HepG2 (cell line): ENCODE results near the gene RFX2. TPM values are rescaled to one million over a fixed set of nuclear protein-coding genes. Genes with fewer than 3 reads are reported as not detected.

Source experiments
- NONO ChIP-seq, 2 experiments: fragments of 450-650 bp in 1 of 2; sonication (generic) in 1 of 2; formaldehyde crosslinking in 1 of 2; IDR thresholded peaks in 1 of 2; conservative IDR thresholded peaks in 1 of 2; 2 replicates each; pipeline versions ENCODE4 v1.6.1 to v1.8.0; 2017 to 2022; ENCODE audit warnings: mild to moderate bottlenecking in 1 of 2, missing genetic modification reagents in 1 of 2, moderate library complexity in 1 of 2
- PAX8 ChIP-seq: sonication (generic); formaldehyde crosslinking; IDR thresholded peaks from 2 replicates; pipeline ENCODE4 v1.8.0; 2022; ENCODE audit warnings: mild to moderate bottlenecking, missing genetic modification reagents, borderline replicate concordance
- RBAK ChIP-seq: sonication (generic); formaldehyde crosslinking; IDR thresholded peaks from 2 replicates; pipeline ENCODE4 v1.5.1; 2020; ENCODE audit warnings: mild to moderate bottlenecking, missing genetic modification reagents
- RFXANK ChIP-seq: IDR thresholded peaks from 2 replicates; pipeline ENCODE4 v1.6.1; 2016
- SIX1 ChIP-seq: sonication (generic); formaldehyde crosslinking; IDR thresholded peaks from 2 replicates; pipeline ENCODE4 v1.4.0; 2020; ENCODE audit warnings: missing genetic modification reagents, borderline replicate concordance
- ZFP1 ChIP-seq: IDR thresholded peaks from 2 replicates; pipeline ENCODE4 v1.6.1; 2016
- polyA plus RNA-seq, 8 experiments: library from polyadenylated mRNA; depleted of rRNA in 3 of 8; stranded (reverse) in 7 of 8; unstranded in 1 of 8; fragments of >200 nt; fragmentation: Illumina TruSeq in 4 of 8; extraction: Trizol in 4 of 8; gene quantifications; 2 replicates each; pipeline versions ENCODE4 v1.2.1 to v1.2.3, GENCODE V29; 2011 to 2016; ENCODE audit warnings: low read depth in 4 of 8, missing spikeins in 1 of 8, mixed read lengths in 1 of 8; ENCODE audit not compliant: insufficient read depth in 1 of 8
- total RNA-seq, 5 experiments: library from RNA; depleted of rRNA; stranded (reverse); fragments of >200 nt; fragmentation: Illumina TruSeq; extraction: Trizol; gene quantifications; 2 replicates each; pipeline ENCODE4 v1.2.3, GENCODE V29; 2016; ENCODE audit warnings: low read depth in 1 of 5
- TF ChIP-seq, protein P1 (sequence below), 2 experiments: IDR thresholded peaks; 2 replicates each; pipeline ENCODE4 v1.6.1; 2011 to 2012; ENCODE audit warnings: low read length in 2 of 2, borderline replicate concordance in 1 of 2, low read depth in 1 of 2, mild to moderate bottlenecking in 1 of 2, moderate library complexity in 1 of 2
- TF ChIP-seq, protein P2 (sequence below): sonication (generic); formaldehyde crosslinking; IDR thresholded peaks from 2 replicates; pipeline ENCODE4 v1.4.0; 2020; ENCODE audit warnings: mild to moderate bottlenecking, missing genetic modification reagents
- TF ChIP-seq, protein P3 (sequence below): sonication (generic); formaldehyde crosslinking; conservative IDR thresholded peaks from 2 replicates; pipeline ENCODE4 v1.4.0; 2020; ENCODE audit warnings: missing genetic modification reagents
- TF ChIP-seq, protein P4 (sequence below): sonication (generic); formaldehyde crosslinking; IDR thresholded peaks from 2 replicates; pipeline ENCODE4 v1.5.0; 2020; ENCODE audit warnings: mild to moderate bottlenecking, missing genetic modification reagents

The RFX2 gene
- total and polyA plus RNA-seq, 2 of the 13 experiments (the other 11 are each of a cell fraction or from before 2014, with no cell fraction given) = 2.8 to 3.3 TPM

DNA sequence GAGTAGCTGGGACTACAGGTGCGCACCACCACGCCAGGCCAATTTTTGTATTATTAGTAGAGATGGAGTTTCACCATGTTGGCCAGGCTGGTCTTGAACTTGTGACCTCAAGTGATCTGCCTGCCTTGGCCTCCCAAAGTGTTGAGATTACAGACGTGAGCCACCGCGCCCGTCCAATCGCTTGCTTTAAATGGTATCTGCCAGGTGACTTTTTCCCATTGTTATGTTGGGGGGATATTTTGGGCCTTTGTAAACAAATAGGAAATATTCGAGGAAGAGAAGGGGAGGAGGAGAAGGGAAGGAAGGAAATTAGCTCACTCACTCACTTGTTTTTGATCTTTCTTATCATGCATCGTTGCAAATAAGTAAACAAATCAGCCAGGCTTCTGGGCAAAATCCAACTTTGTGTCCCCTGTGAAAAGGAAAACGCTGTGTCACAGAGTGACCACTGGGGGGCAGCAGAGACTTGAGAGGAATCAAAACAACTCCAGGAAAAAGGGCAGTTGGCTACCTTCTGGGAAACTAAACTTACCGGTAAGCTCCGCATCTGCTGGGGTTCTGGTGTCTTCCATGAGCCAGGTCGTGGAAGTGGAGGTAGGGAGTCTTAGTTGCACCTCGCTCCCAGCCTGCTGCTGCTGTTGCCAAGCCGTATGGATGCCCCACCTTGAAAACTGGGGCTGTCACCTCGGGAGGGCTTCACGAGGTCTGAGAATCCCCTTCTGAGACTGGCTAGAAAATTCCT is 123.1 kb downstream of the RFX2 start (continued):
- TF ChIP-seq NONO (IDR thresholded peaks at IDR 0.05) = no peak
- TF ChIP-seq NONO (CRISPR knock-in tag; conservative IDR thresholded peaks at IDR 0.05) = no peak
- no peak for TF ChIP-seq PAX8 (CRISPR knock-in tag)
- TF ChIP-seq SIX1 (CRISPR knock-in tag) = no peak
- TF ChIP-seq RFXANK (CRISPR knock-in tag) = no peak
- TF ChIP-seq ZFP1 (CRISPR knock-in tag) = no peak
- TF ChIP-seq, protein P1, sequence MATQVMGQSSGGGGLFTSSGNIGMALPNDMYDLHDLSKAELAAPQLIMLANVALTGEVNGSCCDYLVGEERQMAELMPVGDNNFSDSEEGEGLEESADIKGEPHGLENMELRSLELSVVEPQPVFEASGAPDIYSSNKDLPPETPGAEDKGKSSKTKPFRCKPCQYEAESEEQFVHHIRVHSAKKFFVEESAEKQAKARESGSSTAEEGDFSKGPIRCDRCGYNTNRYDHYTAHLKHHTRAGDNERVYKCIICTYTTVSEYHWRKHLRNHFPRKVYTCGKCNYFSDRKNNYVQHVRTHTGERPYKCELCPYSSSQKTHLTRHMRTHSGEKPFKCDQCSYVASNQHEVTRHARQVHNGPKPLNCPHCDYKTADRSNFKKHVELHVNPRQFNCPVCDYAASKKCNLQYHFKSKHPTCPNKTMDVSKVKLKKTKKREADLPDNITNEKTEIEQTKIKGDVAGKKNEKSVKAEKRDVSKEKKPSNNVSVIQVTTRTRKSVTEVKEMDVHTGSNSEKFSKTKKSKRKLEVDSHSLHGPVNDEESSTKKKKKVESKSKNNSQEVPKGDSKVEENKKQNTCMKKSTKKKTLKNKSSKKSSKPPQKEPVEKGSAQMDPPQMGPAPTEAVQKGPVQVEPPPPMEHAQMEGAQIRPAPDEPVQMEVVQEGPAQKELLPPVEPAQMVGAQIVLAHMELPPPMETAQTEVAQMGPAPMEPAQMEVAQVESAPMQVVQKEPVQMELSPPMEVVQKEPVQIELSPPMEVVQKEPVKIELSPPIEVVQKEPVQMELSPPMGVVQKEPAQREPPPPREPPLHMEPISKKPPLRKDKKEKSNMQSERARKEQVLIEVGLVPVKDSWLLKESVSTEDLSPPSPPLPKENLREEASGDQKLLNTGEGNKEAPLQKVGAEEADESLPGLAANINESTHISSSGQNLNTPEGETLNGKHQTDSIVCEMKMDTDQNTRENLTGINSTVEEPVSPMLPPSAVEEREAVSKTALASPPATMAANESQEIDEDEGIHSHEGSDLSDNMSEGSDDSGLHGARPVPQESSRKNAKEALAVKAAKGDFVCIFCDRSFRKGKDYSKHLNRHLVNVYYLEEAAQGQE (IDR thresholded peaks at IDR 0.05; ENCODE audit: borderline replicate concordance in 1 of 2, low read depth in 1 of 2, low read length in 2 of 2) = no peak
- TF ChIP-seq RBAK (CRISPR knock-in tag) = no peak
- TF ChIP-seq, protein P2, sequence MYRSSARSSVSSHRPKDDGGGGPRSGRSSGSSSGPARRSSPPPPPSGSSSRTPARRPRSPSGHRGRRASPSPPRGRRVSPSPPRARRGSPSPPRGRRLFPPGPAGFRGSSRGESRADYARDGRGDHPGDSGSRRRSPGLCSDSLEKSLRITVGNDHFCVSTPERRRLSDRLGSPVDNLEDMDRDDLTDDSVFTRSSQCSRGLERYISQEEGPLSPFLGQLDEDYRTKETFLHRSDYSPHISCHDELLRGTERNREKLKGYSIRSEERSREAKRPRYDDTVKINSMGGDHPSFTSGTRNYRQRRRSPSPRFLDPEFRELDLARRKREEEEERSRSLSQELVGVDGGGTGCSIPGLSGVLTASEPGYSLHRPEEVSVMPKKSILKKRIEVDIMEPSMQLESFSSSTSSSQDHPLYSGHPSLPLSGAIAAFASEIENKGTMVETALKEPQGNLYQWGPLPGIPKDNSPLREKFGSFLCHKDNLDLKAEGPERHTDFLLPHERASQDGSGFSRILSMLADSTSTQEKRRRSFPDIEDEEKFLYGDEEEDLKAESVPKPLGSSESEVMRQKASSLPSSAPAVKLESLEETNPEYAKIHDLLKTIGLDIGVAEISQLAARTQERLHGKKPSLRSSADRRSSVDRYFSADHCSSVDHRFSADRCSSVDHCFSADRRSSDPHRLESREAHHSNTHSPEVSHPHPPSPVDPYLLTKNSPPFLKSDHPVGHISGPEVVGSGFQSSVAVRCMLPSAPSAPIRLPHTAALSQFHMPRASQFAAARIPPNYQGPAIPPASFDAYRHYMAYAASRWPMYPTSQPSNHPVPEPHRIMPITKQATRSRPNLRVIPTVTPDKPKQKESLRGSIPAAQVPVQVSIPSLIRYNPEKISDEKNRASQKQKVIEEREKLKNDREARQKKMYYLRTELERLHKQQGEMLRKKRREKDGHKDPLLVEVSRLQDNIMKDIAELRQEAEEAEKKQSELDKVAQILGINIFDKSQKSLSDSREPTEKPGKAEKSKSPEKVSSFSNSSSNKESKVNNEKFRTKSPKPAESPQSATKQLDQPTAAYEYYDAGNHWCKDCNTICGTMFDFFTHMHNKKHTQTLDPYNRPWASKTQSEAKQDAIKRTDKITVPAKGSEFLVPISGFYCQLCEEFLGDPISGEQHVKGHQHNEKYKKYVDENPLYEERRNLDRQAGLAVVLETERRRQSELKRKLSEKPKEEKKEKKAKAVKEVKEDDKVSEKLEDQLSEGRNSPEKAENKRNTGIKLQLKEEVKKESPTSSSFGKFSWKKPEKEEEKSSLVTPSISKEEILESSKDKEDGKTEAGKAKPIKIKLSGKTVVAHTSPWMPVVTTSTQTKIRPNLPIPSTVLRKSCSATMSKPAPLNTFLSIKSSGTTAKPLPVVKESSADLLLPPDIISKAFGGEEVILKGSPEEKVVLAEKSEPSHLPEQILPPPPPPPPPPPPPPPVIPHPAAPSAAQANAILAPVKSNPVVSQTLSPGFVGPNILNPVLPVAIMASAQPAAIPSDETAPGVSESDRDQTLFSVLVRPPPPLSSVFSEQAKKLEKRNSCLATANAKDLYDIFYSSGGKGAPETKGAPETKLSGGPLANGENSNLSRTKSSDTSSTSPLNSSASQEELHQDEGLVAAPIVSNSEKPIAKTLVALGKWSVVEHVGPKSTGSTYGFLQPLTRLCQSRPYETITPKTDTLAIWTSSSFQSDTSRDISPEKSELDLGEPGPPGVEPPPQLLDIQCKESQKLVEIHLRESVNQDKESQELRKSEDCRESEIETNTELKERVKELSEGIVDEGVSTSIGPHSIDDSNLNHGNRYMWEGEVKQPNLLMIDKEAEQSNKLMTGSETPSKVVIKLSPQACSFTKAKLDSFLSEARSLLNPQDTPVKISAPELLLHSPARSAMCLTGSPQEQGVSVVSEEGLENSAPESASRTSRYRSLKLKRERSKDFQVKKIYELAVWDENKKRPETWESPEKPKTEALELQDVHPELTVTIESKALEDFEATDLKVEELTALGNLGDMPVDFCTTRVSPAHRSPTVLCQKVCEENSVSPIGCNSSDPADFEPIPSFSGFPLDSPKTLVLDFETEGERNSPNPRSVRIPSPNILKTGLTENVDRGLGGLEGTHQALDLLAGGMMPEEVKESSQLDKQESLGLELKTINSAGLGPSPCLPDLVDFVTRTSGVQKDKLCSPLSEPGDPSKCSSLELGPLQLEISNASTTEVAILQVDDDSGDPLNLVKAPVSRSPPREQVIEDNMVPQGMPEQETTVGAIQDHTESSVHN (CRISPR knock-in tag) = no peak
- TF ChIP-seq, protein P3, sequence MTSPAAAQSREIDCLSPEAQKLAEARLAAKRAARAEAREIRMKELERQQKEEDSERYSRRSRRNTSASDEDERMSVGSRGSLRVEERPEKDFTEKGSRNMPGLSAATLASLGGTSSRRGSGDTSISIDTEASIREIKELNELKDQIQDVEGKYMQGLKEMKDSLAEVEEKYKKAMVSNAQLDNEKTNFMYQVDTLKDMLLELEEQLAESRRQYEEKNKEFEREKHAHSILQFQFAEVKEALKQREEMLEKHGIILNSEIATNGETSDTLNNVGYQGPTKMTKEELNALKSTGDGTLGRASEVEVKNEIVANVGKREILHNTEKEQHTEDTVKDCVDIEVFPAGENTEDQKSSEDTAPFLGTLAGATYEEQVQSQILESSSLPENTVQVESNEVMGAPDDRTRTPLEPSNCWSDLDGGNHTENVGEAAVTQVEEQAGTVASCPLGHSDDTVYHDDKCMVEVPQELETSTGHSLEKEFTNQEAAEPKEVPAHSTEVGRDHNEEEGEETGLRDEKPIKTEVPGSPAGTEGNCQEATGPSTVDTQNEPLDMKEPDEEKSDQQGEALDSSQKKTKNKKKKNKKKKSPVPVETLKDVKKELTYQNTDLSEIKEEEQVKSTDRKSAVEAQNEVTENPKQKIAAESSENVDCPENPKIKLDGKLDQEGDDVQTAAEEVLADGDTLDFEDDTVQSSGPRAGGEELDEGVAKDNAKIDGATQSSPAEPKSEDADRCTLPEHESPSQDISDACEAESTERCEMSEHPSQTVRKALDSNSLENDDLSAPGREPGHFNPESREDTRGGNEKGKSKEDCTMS (CRISPR knock-in tag) = no peak
- TF ChIP-seq, protein P4, sequence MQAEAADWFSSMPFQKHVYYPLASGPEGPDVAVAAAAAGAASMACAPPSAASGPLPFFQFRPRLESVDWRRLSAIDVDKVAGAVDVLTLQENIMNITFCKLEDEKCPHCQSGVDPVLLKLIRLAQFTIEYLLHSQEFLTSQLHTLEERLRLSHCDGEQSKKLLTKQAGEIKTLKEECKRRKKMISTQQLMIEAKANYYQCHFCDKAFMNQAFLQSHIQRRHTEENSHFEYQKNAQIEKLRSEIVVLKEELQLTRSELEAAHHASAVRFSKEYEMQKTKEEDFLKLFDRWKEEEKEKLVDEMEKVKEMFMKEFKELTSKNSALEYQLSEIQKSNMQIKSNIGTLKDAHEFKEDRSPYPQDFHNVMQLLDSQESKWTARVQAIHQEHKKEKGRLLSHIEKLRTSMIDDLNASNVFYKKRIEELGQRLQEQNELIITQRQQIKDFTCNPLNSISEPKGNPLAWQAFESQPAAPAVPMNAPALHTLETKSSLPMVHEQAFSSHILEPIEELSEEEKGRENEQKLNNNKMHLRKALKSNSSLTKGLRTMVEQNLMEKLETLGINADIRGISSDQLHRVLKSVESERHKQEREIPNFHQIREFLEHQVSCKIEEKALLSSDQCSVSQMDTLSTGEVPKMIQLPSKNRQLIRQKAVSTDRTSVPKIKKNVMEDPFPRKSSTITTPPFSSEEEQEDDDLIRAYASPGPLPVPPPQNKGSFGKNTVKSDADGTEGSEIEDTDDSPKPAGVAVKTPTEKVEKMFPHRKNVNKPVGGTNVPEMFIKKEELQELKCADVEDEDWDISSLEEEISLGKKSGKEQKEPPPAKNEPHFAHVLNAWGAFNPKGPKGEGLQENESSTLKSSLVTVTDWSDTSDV (CRISPR knock-in tag) = no peak
